Endothelial cell of umbilical vein (primary cell): ENCODE data around the gene PIMREG.

Source experiments
- CTCF ChIP-seq, 2 donors: IDR thresholded peaks; 1 replicate in 1 of 2; 2 replicates in 1 of 2; pipeline ENCODE4 v1.5.1; 2011; ENCODE audit warnings: low read length in 2 of 2, mild to moderate bottlenecking in 2 of 2, moderate library complexity in 2 of 2, control low read depth in 1 of 2, inconsistent platforms in 1 of 2, low read depth in 1 of 2; ENCODE audit not compliant: insufficient read depth in 1 of 2; ENCODE audit errors: extremely low read depth in 1 of 2
- POLR2A ChIP-seq: IDR thresholded peaks from 2 replicates; pipeline ENCODE4 v1.6.1; 2012; ENCODE audit warnings: low read depth, mild to moderate bottlenecking, control low read depth, low read length
- POLR2AphosphoS5 ChIP-seq: IDR thresholded peaks from 2 replicates; pipeline ENCODE4 v1.6.1; 2012; ENCODE audit warnings: low read depth, mild to moderate bottlenecking, control low read depth, low read length, moderate library complexity; ENCODE audit not compliant: insufficient read depth

GRCh38 chr17:6476810-6477179 is 32.5 kb downstream of the PIMREG start:
- TF ChIP-seq POLR2A (no peak), CTCF (IDR thresholded peaks at IDR 0.05; ENCODE audit: extremely low read depth in 1 of 2, insufficient read depth in 1 of 2, low read depth in 1 of 2, low read length in 2 of 2) (no peak), POLR2AphosphoS5 (no peak)
